NCI-H82 treated with DMSO at 0.1 percent for 48 hours (cell line): ENCODE results near the gene NPTX1.

Experiments
- DNase-seq: peaks from one replicate; lab custom pipeline; 2025; ENCODE audit not compliant: unreplicated experiment; lab: John Stamatoyannopoulos, UW

Gene NPTX1

GRCh38 chr17:80429356-80430275 lies 46.8 kb downstream of the NPTX1 start:
- DNase-seq: no peak

- DNase-seq: no peak
Observed at GRCh38 chr17:80428796-80429195, 47.6 kb downstream of the NPTX1 start.

- DNase-seq: no peak
Observed at GRCh38 chr17:80428363-80428762, 48.0 kb downstream of the NPTX1 start.

GRCh38 chr17:80427366-80428282 lies 48.8 kb downstream of the NPTX1 start:
- DNase-seq: peak; percentile 65

GRCh38 chr17:80426671-80427326 lies 49.6 kb downstream of the NPTX1 start:
- peak; percentile 43 for DNase-seq

- DNase-seq: no peak
Observed at GRCh38 chr17:80425835-80426426, 50.5 kb downstream of the NPTX1 start.

GRCh38 chr17:80424878-80425765 lies 51.3 kb downstream of the NPTX1 start:
- no peak for DNase-seq

- no peak for DNase-seq
Observed at GRCh38 chr17:80424261-80424660, 52.1 kb downstream of the NPTX1 start.

GRCh38 chr17:80423536-80424225 lies 52.7 kb downstream of the NPTX1 start:
- DNase-seq: no peak

- no peak for DNase-seq
Observed at GRCh38 chr17:80422981-80423380, 53.4 kb downstream of the NPTX1 start.

GRCh38 chr17:80422276-80422675 lies 54.1 kb downstream of the NPTX1 start:
- no peak for DNase-seq

- no peak for DNase-seq
Observed at GRCh38 chr17:80421381-80422090, 54.9 kb downstream of the NPTX1 start.

GRCh38 chr17:80419255-80419654 lies 57.2 kb downstream of the NPTX1 start:
- DNase-seq: no peak

- DNase-seq: no peak
Observed at GRCh38 chr17:80418589-80418988, 57.8 kb downstream of the NPTX1 start.
